ENCODE data around the gene SLC16A7.
"Not testable (repeated sequence)": the region's sequence is repeated elsewhere in the genome, so short reads cannot be mapped to it uniquely, and the experiment has no call there.

The SLC16A7 gene, protein sequence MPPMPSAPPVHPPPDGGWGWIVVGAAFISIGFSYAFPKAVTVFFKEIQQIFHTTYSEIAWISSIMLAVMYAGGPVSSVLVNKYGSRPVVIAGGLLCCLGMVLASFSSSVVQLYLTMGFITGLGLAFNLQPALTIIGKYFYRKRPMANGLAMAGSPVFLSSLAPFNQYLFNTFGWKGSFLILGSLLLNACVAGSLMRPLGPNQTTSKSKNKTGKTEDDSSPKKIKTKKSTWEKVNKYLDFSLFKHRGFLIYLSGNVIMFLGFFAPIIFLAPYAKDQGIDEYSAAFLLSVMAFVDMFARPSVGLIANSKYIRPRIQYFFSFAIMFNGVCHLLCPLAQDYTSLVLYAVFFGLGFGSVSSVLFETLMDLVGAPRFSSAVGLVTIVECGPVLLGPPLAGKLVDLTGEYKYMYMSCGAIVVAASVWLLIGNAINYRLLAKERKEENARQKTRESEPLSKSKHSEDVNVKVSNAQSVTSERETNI

DNA sequence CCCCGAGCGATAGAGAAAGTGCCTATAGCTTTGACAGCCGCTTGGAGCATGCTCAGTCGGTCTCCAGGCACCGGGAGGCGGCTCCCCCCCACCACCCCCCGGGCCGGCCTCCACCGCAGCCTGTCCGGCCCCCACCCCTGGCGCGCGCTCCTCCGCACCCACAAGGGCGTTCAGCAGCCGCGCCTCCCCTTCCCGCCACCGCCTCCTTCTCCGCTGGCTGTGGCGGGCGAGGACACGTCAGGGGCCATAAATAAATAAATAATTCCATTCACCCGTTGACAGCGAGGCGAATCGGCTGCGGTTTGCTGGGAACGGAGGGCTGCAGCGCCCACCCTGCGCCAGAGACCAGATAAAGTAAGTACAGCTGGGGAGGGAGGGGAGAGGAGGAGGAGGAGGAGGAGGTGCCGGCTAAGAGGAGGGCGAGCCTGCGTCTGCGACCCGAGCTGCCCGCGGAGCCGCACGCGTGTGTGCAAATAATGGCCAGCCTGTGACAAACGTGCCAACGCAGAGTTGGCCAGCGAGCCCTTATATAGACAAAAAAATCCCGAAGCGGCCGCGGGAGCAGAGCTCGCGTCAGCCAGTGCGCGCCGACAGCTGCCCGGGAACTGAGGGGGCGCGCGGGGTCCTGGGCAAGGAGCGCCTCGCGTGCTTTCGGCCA, at the start of gene SLC16A7:
Gene SLC16A7, plus strand, starts transcription at position 147 of the 658 bp plus-strand sequence. CDS start 108,773 bp downstream, outside the sequence.
- DNase-seq: peak; percentile 100

DNA sequence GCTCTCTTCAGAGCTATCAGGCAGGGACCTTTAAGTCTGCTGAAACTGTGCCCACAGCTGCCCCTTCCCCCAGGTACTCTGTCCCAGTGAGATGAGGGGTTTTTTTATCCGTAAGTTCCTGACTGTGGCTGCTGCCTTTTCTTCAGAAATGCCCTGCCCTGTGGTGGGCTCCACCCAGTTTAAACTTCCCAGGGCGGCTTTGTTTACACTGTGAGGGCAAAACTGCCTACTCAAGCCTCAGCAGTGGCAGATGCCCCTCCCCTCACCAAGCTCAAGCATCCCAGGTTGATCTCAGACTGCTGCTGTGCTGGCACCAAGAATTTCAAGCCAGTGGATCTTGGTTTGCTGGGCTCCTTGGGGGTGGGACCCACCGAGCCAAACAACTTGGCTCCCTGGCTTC, 46.9 kb upstream of the SLC16A7 start:
- DNase-seq: no peak

DNA sequence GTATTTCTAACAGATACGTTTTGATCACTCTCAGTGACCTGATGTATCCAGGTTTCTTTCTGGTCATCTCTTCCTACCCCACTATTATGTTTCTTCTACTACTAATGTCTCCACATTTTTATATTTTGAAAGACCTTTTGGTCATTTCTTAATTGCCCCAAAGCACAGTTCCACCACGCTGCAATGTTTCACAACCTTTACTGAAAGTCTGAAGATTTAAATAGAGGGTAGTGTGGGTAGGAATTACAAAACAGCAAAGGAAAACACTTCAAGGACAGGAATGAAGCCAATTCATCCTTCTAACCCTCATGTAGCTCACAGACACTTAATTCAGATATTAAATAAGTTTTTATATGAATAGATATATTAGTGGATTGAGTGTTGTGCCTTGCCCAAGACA, 36.1 kb upstream of the SLC16A7 start:
- no peak for DNase-seq

DNA sequence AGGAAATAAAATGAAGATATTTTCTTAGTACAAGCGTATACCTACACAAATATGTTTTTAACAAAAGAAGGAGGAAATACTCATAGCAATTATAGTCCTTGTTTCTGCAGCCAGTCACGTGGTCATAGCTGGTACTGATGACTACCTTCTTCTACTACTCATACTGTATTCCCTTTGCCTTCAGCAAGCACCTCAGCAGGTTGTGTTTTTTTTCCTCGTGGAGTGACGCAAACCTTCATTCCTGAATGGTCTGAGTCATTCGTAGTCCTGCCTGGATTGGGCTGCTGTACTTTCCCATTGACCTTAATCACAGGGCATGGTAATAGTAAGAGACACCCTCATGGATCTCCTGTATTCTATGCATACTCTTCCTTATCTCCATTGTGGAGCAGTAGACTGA, 25.7 kb upstream of the SLC16A7 start:
- DNase-seq: peak; percentile 95

DNA sequence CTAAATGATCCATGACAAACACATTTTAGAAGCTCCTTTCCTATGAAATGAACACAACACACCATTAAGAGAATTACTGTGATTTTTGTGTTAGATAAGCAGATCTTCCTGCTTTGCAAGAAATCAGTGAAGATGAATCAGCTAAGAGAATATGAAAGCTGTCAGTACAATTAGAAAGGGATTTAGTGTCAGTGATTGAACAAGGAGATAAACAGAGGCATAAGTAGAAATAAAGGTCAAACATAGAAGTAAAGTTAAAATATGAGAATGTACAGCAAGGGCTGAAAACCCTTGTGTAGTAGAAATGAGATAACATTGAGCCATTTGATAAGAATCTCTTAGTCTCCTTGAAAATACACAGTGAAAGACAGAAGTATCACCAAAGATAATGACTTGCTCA, 21.4 kb upstream of the SLC16A7 start:
- no peak for DNase-seq

DNA sequence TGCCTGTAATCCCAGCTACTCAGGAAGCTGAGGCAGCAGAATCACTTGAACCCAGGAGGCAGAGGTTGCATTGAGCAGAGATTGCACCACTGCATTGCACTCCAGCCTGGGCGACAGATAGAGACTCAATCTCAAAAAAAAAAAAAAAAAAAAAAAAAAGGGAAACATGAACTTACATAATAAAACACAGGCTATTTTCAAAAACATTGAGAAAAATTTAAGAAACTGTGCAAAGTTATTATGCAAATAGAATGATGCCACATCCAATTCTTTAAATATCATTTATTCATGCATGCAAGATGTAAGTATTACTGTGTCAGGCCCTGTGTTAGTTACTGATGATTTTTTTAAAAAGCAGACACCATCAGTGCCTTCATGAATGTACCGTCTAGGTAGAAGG, 20.0 kb upstream of the SLC16A7 start:
- no peak for DNase-seq

DNA sequence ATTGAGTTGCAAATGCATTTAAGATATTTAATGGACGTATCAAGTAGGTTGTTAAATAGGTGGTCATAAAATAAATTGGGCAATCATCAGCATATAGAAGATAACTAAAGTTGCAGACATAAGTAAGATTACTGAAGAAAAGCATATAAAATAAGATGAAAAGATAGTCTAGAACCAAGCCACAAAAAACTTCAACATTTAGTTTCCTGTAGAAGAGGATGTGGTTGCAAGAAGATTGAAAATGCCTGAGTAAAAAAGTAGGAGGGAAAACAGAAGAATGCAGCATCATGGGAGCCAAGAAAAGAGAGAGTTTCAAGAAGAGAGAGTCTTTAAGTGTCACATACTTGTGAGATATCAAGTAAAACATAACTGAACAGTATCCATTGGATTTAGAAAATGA, 17.6 kb upstream of the SLC16A7 start:
- no peak for DNase-seq

DNA sequence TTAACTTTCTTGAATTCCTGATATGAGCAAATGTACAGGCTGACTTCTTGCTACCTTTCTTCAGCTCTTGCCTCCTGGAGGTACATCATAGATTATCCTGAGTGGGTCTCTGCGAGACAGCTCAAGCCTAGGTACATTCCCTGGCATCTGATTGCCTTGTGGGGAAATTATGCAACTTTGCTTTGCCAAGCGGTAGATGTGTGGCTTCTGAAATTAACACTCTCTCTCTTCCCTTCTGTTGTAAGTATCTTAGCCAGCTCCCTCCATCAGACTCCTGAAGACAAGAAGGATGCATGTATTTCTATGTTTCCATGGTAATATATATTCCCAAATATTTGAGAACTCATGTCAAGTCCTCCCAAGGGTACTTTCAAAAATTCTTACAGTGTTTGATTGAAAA, 16.2 kb upstream of the SLC16A7 start:
- DNase-seq: no peak

DNA sequence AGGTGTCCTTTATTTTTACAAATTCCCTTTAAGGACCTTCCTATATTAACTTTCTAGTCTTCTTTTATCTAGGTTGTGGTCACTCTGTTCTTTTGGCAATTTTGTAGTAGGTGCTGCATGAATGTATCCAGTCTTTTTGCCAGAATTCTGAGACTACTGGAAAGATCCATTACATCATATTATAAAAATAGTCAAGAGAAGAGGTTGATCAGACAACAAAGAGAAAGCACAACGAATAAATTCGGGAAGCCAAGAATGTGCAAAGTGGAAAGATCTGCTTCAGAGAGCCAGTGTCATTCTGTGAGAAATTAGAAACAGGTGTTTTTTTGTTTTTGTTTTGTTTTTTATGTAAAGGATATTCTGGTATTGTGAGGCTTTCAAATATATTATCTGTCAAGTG, 15.8 kb upstream of the SLC16A7 start:
- DNase-seq: no peak

DNA sequence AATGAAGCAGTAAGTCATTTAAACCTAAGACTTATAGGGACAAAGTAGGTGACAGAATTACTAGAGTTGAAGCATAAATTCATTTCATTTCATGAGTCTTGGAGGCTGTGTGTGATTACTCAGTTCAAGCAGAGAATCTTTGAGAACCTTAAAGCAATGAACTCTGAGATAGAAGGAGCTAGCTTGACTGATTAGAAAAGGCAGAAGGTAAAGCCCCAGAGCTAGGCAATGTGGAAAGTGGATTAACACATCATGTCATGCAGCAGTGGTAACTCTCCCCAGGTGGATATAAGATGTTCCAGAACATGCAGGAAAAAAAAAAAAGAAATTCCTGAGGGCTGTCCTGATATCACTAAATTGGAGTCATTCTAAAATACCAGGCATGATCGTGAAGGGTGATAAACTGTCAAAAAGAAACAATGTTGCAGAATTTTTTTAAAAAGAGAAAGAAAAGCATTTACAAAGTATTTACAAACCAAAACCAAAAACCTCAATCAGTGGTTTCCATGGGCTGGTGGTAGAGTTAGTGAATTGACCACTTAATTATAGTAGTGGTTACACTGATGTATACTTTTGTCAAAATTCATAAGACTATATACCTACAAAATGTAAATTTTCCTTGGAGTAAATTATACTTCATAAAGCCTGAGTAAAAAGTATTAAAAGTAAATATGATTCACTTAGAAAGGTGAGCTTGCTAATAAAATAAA, 12.7 kb upstream of the SLC16A7 start:
- DNase-seq: no peak

DNA sequence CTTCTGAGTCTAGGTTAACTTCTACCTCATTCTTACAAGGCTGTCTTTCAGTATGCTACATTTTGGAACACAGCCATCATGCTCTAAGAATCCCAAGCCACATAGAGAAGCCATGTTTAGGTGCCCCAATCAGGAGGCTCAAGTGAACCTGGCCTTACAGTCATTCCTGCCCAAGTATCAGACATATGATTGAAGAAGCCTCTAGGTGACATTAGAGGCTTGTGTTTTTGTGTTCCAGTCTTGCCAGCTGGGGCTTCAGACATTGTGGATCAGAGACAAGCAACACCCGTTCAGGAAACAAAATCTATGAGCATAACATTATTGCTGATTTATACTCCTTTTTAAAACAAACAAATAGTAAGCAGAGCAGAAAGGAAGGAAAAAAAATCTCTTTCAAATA, 8.1 kb upstream of the SLC16A7 start:
- no peak for DNase-seq

DNA sequence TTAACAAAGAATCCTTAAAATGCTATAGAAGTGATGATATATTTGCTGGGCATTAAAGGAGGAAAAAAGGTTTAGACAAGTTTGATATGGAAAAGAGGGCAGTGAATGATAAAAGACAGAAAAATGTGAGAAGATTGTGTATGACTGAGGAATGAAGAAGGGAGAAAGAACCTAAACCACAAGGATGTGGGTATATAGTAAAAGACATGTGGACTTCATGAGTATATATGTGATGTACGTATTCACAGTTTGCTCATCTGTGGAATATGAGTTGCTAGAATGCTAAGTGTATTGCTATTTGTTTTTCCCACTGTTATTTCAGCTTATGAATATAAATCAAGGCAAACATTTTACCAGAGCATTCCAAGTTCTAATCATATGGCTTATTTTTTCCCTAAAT, 2.1 kb upstream of the SLC16A7 start:
- DNase-seq: no peak

DNA sequence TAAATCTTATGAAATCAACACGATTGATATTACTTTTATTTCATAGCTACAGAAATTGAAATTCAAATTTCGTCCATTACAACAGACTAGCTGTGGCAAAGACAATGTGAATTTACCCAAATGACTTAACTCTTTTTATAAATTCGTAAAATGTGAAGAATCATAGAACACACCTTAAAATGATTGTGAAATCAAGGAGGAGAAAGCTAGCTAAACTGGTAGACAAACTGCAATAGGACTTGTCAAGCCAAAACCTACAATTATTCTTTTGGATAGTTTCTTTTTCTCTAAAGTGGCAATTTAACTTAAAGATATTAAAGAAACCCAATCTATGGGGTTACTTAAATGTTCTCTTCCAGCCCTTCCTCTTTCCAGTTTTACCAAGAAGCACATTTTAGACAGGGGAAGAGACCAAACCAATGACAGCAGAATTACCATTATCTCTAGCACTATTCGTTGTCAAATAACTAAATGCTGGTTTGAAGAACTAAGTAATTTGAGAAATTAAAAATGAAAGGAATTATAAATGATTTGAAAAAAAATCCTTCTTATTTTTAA, 807 bp upstream of the SLC16A7 start:
- DNase-seq: no peak

DNA sequence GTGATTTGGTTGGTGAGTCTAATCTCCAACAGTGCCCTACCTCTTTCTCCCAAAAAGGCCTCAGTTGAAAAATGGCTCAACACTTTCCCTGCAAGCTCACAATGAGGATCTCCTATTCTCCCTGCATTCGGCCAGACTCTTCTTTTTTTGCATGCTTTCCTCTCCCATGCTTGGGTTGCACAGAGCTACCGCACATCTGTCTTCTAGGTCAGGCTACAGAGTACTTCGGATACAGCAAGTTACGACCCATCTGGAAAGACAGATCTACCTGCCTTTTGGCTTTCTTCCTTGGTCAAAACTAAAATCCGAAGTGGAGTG, 305 bp upstream of the SLC16A7 start:
- DNase-seq: no peak

DNA sequence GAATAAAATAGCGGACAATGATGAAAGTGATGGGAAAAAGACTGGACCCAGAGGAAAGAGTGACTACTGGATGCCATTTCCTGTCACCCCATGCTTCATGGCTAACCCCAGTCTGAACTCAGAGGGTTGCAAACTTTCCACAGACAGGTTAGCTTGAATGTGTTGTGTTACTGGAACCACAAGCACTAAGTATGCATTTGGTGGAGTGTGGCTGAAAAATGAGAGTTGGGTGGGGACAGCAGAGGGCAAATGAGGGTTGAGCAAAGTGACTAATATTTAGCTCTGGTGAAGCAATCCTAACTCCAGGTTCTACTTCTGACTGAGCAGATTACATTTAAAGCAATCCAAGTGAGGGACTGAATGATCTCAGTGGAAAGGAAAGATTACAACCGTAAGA, 1.6 kb downstream of the SLC16A7 start:
- DNase-seq: peak; percentile 97

DNA sequence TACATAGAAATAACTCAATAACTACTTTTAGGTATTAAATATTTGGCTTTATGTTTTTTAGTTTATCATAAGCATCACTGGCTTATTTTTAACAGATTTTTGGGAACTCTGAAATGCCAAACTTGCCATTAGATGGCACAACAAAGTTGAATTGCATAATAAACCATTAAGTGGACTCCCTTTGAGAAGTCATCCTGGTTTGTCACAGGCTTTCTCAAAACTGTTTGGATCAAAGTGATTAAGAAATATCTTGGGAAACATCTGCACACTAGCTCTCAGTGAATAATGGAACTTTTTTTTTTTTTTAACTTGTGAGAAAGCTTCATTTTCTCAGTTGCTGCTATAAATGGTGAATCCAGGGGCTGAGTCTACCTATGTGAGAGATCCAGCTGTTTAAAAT, 4.3 kb downstream of the SLC16A7 start:
- no peak for DNase-seq

DNA sequence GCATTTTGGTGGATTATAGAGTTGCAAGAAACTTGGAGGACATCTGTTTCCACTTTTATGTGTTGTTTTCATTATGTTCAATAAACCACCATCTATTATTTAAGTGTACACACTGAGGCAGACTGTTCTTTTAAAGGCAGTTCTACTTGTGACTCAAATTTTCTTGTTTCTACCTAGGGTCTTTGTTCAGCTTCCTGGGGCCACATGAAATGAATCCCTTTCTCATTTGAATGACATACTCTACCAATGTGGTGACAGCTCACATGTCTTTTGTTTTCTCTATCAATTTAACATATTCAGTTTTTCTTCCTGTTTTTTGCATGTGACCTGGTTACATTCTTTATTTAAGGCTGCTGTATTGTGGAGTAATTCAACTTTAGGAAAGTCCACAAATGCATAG, 7.9 kb downstream of the SLC16A7 start:
- no peak for DNase-seq

DNA sequence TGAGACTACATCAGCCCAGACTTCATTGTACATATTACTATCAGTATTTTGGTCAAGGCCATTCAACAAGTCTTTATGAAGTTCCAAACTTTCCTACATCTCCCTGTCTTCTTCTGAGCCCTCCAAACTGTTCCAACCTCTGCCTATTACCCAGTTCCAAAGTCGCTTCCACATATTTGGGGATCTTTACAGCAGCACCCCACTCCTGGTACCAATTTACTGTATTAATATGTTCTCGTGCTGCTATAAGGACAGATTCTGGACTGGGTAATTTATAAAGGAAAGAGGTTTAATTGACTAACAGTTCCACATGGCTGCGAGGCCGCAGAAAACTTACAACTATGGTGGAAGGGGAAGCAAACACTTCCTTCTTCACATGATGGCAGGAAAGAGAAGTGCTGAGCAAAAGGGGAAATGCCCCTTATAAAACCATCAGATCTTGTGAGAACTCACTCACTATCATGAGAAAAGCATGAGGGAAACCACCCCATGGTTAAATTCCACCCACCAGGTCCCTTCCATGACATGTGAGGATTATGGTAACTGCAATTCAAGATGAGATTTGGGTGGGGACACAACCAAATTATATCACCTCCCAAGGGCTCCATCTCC, 17.1 kb downstream of the SLC16A7 start:
- not testable (repeated sequence) for DNase-seq

DNA sequence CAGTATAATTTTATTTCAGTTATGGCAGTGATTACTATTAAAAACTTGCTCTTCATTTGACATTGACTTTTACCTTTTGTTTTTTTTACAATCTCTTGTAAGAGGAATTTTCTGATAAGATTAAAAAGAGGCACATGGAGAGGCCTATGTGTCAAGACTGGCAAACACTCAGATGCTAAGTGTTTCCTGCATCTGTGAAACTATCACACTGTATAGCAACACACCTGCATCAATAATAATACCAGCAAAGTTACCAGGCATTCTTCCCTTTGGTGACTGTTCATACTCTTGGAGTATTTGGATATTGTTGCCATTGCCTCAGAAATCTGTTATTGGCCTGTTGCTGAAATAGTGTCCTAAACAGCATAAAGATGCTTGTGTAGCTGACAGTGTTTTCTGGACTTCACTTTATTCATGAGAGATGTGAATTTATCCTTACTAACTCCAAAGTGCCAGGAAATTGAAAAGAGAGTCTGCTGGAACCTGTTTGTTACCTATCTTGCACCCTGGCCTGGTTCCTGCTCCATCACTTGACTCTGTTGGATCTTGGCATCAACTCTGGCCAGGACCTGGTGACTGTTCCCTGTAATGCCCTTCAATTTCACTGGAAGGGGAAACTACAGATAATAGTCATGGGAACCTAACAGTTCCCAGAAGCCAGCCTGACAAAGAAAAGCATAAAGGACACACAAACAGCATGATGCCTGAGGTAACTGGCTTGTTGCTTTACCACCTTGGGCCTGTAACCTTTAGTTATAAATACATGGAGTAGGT, 19.8 kb downstream of the SLC16A7 start:
- no peak for DNase-seq

DNA sequence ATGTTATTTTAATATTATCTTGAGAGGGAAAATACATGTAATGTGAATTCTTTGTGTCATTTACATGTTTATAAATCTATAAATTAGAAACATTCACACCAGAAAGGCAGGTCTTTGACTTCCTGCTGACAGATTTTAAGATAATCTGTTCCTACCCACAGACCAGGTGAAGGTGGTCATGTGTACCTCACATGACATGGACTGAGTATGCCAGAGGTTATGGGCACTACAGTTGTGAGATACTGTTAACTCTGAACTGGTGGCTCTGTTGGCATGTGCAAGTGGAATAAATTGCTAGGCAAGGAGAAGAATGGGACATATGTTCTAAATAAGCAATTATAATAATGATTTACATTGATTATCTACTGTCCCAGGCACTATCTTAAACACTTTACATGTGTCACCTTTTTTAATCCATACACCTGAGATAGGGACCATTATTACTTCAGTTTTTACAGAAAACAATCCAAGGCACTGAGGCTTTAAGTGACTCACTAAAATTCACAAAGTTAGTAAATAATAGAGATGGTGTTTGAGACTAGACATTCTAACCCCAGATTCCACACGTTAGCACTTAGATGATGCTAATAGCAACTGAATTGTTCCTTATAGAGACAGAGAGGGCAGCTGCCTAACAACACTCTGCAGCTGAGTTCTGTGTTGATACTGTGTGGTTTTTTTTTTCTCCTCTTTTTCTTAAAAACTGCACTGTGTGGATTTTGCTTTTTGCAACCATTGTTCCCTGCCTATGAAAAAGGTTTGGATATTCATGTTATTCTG, 23.8 kb downstream of the SLC16A7 start:
- DNase-seq: no peak

DNA sequence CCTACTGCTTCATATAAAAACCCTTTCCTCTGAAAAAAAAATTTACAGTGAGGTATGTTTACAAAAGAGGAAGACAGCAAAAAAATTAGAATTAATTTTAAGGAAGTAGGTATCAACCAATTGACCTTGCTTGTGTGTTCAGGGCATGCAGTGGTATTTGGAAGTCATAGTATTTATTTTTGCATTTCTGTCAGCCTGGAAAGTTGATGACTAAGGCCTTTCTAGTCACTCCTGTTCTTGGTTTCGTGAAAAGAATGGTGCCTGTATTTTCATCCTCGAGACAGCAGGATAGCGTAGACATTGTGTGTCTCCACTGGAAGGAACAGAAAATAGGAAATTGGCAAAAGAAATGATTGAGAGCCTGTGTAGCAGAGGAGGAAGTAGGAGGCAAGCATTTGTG, 24.5 kb downstream of the SLC16A7 start:
- no peak for DNase-seq
